Body of pancreas (tissue), 4 donors: ENCODE measurements around the gene HDHD2.

Source experiments
- POLR2A ChIP-seq, 3 donors: fragments of 450-650 bp; IDR thresholded peaks; one replicate each; pipeline ENCODE4 v1.6.1; 2016; ENCODE audit warnings: antibody characterized with exemption in 3 of 3, mild to moderate bottlenecking in 2 of 3
- TF ChIP-seq, protein P1 (sequence below), 7 experiments: fragments of 450-650 bp in 4 of 7; fragments of 200-600 bp in 3 of 7; sonication (generic) in 3 of 7; IDR thresholded peaks; one replicate each; pipeline ENCODE4 v1.5.1; 2016 to 2019; ENCODE audit warnings: antibody characterized with exemption in 7 of 7

DNA sequence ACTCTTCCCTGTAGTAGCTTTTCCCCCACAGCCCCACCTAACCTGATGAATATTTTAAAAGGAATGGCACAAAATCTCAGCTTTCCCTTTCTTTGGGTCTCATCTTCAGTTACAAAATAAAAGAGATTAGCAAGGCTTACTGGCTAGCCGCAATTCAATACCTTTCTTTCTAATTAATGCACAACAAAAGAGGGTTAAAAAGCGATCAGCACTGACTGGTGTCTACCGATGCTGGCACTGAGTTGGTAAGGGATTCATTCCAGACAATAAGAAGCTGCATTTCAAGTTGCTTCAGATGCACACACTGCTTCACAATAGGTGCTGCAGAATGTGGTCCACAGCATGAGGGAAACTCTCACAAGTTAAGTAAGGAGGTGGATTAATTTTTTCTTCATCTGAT, 41.9 kb downstream of the HDHD2 start:
- TF ChIP-seq POLR2A (IDR thresholded peaks at IDR 0.05), result no peak
- TF ChIP-seq, protein P1, sequence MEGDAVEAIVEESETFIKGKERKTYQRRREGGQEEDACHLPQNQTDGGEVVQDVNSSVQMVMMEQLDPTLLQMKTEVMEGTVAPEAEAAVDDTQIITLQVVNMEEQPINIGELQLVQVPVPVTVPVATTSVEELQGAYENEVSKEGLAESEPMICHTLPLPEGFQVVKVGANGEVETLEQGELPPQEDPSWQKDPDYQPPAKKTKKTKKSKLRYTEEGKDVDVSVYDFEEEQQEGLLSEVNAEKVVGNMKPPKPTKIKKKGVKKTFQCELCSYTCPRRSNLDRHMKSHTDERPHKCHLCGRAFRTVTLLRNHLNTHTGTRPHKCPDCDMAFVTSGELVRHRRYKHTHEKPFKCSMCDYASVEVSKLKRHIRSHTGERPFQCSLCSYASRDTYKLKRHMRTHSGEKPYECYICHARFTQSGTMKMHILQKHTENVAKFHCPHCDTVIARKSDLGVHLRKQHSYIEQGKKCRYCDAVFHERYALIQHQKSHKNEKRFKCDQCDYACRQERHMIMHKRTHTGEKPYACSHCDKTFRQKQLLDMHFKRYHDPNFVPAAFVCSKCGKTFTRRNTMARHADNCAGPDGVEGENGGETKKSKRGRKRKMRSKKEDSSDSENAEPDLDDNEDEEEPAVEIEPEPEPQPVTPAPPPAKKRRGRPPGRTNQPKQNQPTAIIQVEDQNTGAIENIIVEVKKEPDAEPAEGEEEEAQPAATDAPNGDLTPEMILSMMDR (IDR thresholded peaks at IDR 0.05), result no peak
